ENCODE data around the gene PNN. TPM values are rescaled to one million over a fixed set of nuclear protein-coding genes. Genes with fewer than 3 reads are reported as not detected.
"Not testable (repeated sequence)": the region's sequence is repeated elsewhere in the genome, so short reads cannot be mapped to it uniquely, and the experiment has no call there.

Gene PNN
- total RNA-seq, 4 donors from 2014 or later, result 38.2 to 40.2 (median 38.7) TPM

DNA sequence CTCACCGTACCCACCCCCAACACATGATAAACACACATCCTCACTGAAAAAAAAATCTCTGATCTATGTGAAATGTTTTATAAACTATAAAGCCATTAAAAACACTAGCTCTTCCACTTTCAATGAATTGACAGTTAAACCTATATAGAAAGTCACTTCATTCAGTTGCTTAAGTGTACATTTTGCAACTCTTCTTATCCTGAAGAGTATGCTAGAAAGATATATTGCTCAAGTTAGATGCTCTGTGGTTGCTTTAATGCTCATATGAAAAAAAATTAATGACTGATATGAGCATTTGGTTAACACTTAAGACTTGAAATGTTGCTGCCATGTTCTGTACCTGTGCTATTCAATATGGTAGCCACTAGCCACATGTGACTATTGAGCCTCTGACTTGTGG, 37.6 kb downstream of the PNN start:
- Histone ChIP-seq H3K4me3 (no peak overlapping the region), H3K4me1 (no peaks in the 10 kb centered on the region), H3K36me3 (no peaks in the 10 kb centered on the region), H3K27me3 (no peaks in the 10 kb centered on the region), H3K9me3 (no peaks in the 10 kb centered on the region), H3K27ac (no peak overlapping the region)
- no peak for DNase-seq (ENCODE audit: low spot score in 2 of 2)
- WGBS, 2 donors, result 71 to 95% methylated on average over 1 of the region's 1 CpG
- no peak for TF ChIP-seq EP300 (IDR thresholded peaks at IDR 0.05)
- TF ChIP-seq, protein P1, sequence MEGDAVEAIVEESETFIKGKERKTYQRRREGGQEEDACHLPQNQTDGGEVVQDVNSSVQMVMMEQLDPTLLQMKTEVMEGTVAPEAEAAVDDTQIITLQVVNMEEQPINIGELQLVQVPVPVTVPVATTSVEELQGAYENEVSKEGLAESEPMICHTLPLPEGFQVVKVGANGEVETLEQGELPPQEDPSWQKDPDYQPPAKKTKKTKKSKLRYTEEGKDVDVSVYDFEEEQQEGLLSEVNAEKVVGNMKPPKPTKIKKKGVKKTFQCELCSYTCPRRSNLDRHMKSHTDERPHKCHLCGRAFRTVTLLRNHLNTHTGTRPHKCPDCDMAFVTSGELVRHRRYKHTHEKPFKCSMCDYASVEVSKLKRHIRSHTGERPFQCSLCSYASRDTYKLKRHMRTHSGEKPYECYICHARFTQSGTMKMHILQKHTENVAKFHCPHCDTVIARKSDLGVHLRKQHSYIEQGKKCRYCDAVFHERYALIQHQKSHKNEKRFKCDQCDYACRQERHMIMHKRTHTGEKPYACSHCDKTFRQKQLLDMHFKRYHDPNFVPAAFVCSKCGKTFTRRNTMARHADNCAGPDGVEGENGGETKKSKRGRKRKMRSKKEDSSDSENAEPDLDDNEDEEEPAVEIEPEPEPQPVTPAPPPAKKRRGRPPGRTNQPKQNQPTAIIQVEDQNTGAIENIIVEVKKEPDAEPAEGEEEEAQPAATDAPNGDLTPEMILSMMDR (IDR thresholded peaks at IDR 0.05), result no peak
- TF ChIP-seq POLR2A (IDR thresholded peaks at IDR 0.05), result no peak

DNA sequence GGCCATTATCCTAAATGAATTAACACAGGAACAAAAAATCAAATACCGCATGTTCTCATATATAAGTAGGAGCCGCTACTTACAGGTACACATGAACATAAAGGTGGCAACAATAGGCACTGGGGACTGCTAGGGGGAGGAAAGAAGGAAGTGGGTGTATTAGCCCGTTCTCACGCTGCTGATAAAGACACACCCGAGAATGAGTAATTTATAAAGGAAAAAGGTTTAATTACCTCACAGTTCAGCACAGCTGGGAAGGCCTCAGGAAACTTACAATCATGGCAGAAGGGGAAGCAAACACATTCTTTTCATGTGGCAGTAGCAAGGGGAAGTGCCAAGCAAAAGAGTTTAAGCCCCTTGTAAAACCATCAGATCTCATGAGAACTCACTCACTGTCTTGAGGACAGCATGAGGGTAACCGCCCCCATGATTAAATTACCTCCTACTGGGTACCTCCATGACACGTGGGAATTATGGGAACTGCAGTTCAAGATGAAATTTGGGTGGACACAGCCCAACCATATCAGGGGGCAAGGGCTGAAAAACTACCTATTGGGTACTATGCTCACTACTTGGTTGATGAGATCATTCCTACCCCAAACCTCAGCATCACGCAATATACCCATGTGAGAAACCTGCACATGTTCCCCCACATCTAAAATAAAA, 42.3 kb downstream of the PNN start:
- DNase-seq (ENCODE audit: low spot score in 2 of 2), result no peak
- 79% methylated on average over 8 of the region's 8 CpGs for whole genome bisulfite sequencing, 2 donors
- TF ChIP-seq EP300 (IDR thresholded peaks at IDR 0.05), result no peak
- no peak for TF ChIP-seq POLR2A (IDR thresholded peaks at IDR 0.05)
- TF ChIP-seq, protein P1 (IDR thresholded peaks at IDR 0.05), result no peak

DNA sequence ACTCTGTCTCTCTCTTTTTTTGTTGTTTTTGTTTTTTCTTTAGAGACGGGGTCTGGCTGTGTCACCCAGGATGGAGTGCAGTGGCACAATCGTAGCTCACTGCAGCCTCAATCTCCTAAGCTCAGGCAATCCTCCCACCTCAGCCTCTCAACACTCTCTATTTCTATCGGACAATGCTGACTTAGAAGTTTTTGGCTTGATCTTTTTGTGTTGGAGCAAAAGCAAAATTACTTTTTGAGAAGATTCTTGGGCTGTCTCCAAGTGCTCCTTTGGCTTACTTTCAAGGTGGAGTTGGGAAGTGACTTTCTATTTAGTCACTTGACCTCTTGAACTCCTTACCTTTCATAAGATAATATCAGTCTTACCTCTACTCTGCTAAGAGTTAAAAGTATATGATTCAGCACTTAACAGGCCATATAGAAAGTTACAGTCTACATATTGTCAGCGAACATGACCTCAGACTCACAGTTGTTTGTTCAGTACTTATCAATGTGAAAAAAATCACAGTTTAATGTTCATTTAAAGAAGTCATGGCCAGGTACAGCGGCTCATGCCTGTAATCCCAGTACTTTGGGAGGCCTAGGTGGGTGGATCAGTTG, 43.2 kb downstream of the PNN start:
- H3K9me3 ChIP-seq, result no peaks in the 10 kb centered on the region
- TF ChIP-seq, protein P1 (IDR thresholded peaks at IDR 0.05), result no peak
- no peak for TF ChIP-seq POLR2A (IDR thresholded peaks at IDR 0.05)
- TF ChIP-seq EP300 (IDR thresholded peaks at IDR 0.05), result no peak

More for the DNA sequence above, 42.3 kb downstream of the PNN start:
- H3K4me3 ChIP-seq, result no peak overlapping the region
- no peaks in the 10 kb centered on the region for H3K36me3 ChIP-seq
- H3K9me3 ChIP-seq, result no peaks in the 10 kb centered on the region
- peaks cover 0 to 4% (median 0%) of the 10 kb centered on the region in 4 donors for H3K4me1 ChIP-seq
- no peak overlapping the region for H3K27ac ChIP-seq
- H3K27me3 ChIP-seq, result no peaks in the 10 kb centered on the region

DNA sequence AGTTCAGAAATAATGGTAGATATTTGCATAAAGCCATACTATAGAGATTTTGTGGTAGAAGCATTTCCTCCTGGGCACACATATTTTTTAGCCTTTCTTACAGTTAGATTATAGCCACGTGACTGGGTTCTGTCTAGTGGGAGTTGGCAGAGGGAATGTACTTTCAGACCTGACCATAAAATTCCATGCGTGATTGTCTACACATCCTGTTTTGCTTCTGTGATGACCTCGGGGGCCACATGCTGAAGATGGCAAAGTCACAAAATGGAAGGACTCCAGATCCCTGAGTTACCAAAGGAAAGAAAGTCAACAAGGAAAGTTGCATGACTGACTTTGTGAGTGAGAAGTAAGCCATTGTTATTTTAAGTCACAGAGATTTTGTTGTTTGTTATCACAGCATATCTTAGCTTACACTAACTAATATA, 44.0 kb downstream of the PNN start:
- DNase-seq (ENCODE audit: low spot score in 2 of 2), result no peak
- 58 to 62% methylated on average over 3 of the region's 3 CpGs for WGBS, 2 donors

More for the DNA sequence above, 43.2 kb downstream of the PNN start:
- H3K27me3 ChIP-seq, result no peaks in the 10 kb centered on the region
- H3K4me1 ChIP-seq, result peaks cover 0 to 4% (median 0%) of the 10 kb centered on the region in 4 donors
- DNase-seq (ENCODE audit: low spot score in 2 of 2), result peak in 1 of 2 donors; percentile 8
- WGBS, 2 donors, result 46 to 58% methylated on average over 5 of the region's 5 CpGs
- no peak overlapping the region for H3K4me3 ChIP-seq
- H3K36me3 ChIP-seq, result no peaks in the 10 kb centered on the region
- no peak overlapping the region for H3K27ac ChIP-seq

DNA sequence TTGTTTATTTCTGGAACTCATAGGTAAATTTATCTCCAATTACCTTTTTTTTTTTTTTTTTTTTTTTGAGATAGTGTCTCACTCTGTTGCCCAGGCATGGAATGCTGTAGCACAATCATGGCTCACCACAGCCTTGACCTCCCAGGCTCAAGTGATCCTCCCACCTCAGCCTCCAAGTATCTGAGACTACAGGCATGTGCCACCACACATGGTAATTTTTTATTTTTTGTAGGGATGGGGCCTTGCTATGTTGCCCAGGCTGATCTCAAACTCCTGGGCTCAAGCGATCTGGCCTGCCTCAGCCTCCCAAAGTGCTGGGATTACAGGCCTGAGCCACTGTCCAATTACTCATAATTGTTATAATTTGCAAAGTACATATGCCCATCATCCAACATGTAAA, 45.4 kb downstream of the PNN start:
- H3K4me1 ChIP-seq; H3K36me3 ChIP-seq; H3K9me3 ChIP-seq; H3K27me3 ChIP-seq; H3K27ac ChIP-seq; DNase-seq (ENCODE audit: low spot score in 2 of 2); H3K4me3 ChIP-seq: not testable (repeated sequence)
- 88 to 100% methylated on average over 1 of the region's 1 CpG for WGBS, 2 donors

More for the DNA sequence above, 44.0 kb downstream of the PNN start:
- Histone ChIP-seq H3K4me3 (no peak overlapping the region), H3K4me1 (peaks cover 0 to 4% (median 0%) of the 10 kb centered on the region in 4 donors), H3K9me3 (no peaks in the 10 kb centered on the region), H3K27me3 (no peaks in the 10 kb centered on the region), H3K36me3 (no peaks in the 10 kb centered on the region), H3K27ac (no peak overlapping the region)
- TF ChIP-seq, protein P1 (IDR thresholded peaks at IDR 0.05), result no peak
- TF ChIP-seq EP300 (IDR thresholded peaks at IDR 0.05), result no peak
- TF ChIP-seq POLR2A (IDR thresholded peaks at IDR 0.05), result no peak

All from tibial nerve (tissue), 4 donors.